Vagina (tissue), 2 donors: ENCODE data around the gene CRB1. TPM values are rescaled to one million over a fixed set of nuclear protein-coding genes. Genes with fewer than 3 reads are reported as not detected.

Experiments used
- DNase-seq, 2 donors: peaks; one replicate each; pipeline ENCODE4 v3.0.0-alpha.2; 2017; ENCODE audit errors: extremely low spot score in 2 of 2
- H3K27ac ChIP-seq: fragments of 200-600 bp; sonication (generic); one replicate; pipeline ENCODE4 v1.5.1; 2019
- H3K27me3 ChIP-seq: fragments of 200-600 bp; sonication (generic); one replicate; pipeline ENCODE4 v1.5.1; 2019
- H3K36me3 ChIP-seq, 2 donors: fragments of 200-600 bp; sonication (generic); one replicate each; pipeline ENCODE4 v1.5.1; 2017 to 2019
- H3K4me1 ChIP-seq: fragments of 200-600 bp; sonication (generic); one replicate; pipeline ENCODE4 v1.5.1; 2019
- H3K4me3 ChIP-seq, 2 donors: fragments of 200-600 bp; sonication (generic); 1 replicate in 1 of 2; 2 replicates in 1 of 2; pipeline ENCODE4 v1.5.1; 2016 to 2019
- H3K9me3 ChIP-seq: fragments of 200-600 bp; sonication (generic); one replicate; pipeline ENCODE4 v1.5.1; 2019
- CTCF ChIP-seq, 3 experiments: fragments of 450-650 bp in 2 of 3; fragments of 200-600 bp in 1 of 3; sonication (generic) in 1 of 3; IDR thresholded peaks; one replicate each; pipeline ENCODE4 v1.5.1; 2017 to 2019; ENCODE audit warnings: antibody characterized with exemption in 3 of 3, mild to moderate bottlenecking in 2 of 3, moderate library complexity in 2 of 3
- POLR2A ChIP-seq, 2 donors: fragments of 450-650 bp; IDR thresholded peaks; one replicate each; pipeline ENCODE4 v1.6.1; 2017; ENCODE audit warnings: antibody characterized with exemption in 2 of 2, mild to moderate bottlenecking in 2 of 2, moderate library complexity in 2 of 2
- POLR2AphosphoS5 ChIP-seq, 2 donors: sonication (generic); formaldehyde crosslinking; IDR thresholded peaks; one replicate each; pipeline ENCODE4 v1.9.0; 2017; ENCODE audit warnings: antibody characterized with exemption in 2 of 2, mild to moderate bottlenecking in 2 of 2, low read depth in 1 of 2; ENCODE audit not compliant: insufficient read depth in 1 of 2
- intact Hi-C: fragments of 100-400 bp; cut with DNase I; formaldehyde crosslinking; loops from one replicate; pipeline ENCODE4 v1.15.1; 2023
- total RNA-seq: library from RNA; depleted of rRNA; stranded (reverse); fragments of >200 nt; gene quantifications from one replicate; pipeline ENCODE4 v1.2.3, GENCODE V29; 2016

CRB1 gene
- total RNA-seq, 1 donor from 2014 or later = not detected

- TF ChIP-seq POLR2A (IDR thresholded peaks at IDR 0.05) (no peak), CTCF (IDR thresholded peaks at IDR 0.05) (no peak), POLR2AphosphoS5 (IDR thresholded peaks at IDR 0.05; ENCODE audit: insufficient read depth in 1 of 2, low read depth in 1 of 2) (no peak)
- intact Hi-C loops = no loop called here
- no peaks in the 10 kb centered on the region for H3K36me3 ChIP-seq
Observed at GRCh38 chr1:197336571-197336970, 68.5 kb downstream of the CRB1 start.

GRCh38 chr1:197339106-197340060 is 71.3 kb downstream of the CRB1 start:
- intact Hi-C loops = no loop called here
- DNase-seq = no peak
- Histone ChIP-seq H3K4me3 (no peak overlapping the region), H3K27ac (no peak overlapping the region), H3K9me3 (no peaks in the 10 kb centered on the region), H3K4me1 (no peaks in the 10 kb centered on the region), H3K36me3 (no peaks in the 10 kb centered on the region), H3K27me3 (no peaks in the 10 kb centered on the region)
- TF ChIP-seq POLR2AphosphoS5 (IDR thresholded peaks at IDR 0.05; ENCODE audit: insufficient read depth in 1 of 2, low read depth in 1 of 2) (no peak), CTCF (IDR thresholded peaks at IDR 0.05) (no peak), POLR2A (IDR thresholded peaks at IDR 0.05) (no peak)

More at GRCh38 chr1:197336571-197336970, 68.5 kb downstream of the CRB1 start:
- Histone ChIP-seq H3K27ac (no peak overlapping the region), H3K9me3 (no peaks in the 10 kb centered on the region), H3K4me1 (no peaks in the 10 kb centered on the region), H3K4me3 (no peak overlapping the region), H3K27me3 (no peaks in the 10 kb centered on the region)
- DNase-seq = no peak

GRCh38 chr1:197341626-197342025 is 73.6 kb downstream of the CRB1 start:
- DNase-seq = no peak
- Histone ChIP-seq H3K36me3 (no peaks in the 10 kb centered on the region), H3K4me1 (no peaks in the 10 kb centered on the region), H3K4me3 (no peak overlapping the region), H3K9me3 (no peaks in the 10 kb centered on the region), H3K27ac (no peak overlapping the region), H3K27me3 (no peaks in the 10 kb centered on the region)
- TF ChIP-seq CTCF (IDR thresholded peaks at IDR 0.05) = no peak
- TF ChIP-seq POLR2AphosphoS5 (IDR thresholded peaks at IDR 0.05; ENCODE audit: insufficient read depth in 1 of 2, low read depth in 1 of 2) = no peak
- no peak for TF ChIP-seq POLR2A (IDR thresholded peaks at IDR 0.05)
- intact Hi-C loops = no loop called here

- no peaks in the 10 kb centered on the region for H3K36me3 ChIP-seq
- no peaks in the 10 kb centered on the region for H3K27me3 ChIP-seq
- no peak for DNase-seq
- H3K27ac ChIP-seq = no peak overlapping the region
- TF ChIP-seq CTCF (IDR thresholded peaks at IDR 0.05) = no peak
- no peak for TF ChIP-seq POLR2A (IDR thresholded peaks at IDR 0.05)
- no peak for TF ChIP-seq POLR2AphosphoS5 (IDR thresholded peaks at IDR 0.05; ENCODE audit: insufficient read depth in 1 of 2, low read depth in 1 of 2)
- no peak overlapping the region for H3K4me3 ChIP-seq
- H3K9me3 ChIP-seq = no peaks in the 10 kb centered on the region
- H3K4me1 ChIP-seq = no peaks in the 10 kb centered on the region
- intact Hi-C loops = no loop called here
Observed at GRCh38 chr1:197342044-197342565, 74.1 kb downstream of the CRB1 start.

- Histone ChIP-seq H3K36me3 (no peaks in the 10 kb centered on the region), H3K27ac (no peak overlapping the region), H3K27me3 (no peaks in the 10 kb centered on the region), H3K4me3 (no peak overlapping the region), H3K4me1 (no peaks in the 10 kb centered on the region), H3K9me3 (no peaks in the 10 kb centered on the region)
- intact Hi-C loops = no loop called here
- DNase-seq = no peak
- TF ChIP-seq POLR2AphosphoS5 (IDR thresholded peaks at IDR 0.05; ENCODE audit: insufficient read depth in 1 of 2, low read depth in 1 of 2) = no peak
- no peak for TF ChIP-seq POLR2A (IDR thresholded peaks at IDR 0.05)
- TF ChIP-seq CTCF (IDR thresholded peaks at IDR 0.05) = no peak
Observed at GRCh38 chr1:197342669-197343068, 74.6 kb downstream of the CRB1 start.
